Measurements from ENCODE around the gene JMJD1C. TPM values are rescaled to one million over a fixed set of nuclear protein-coding genes. Genes with fewer than 3 reads are reported as not detected.
A peak's percentile ranks its signal among the peaks of the same experiment; 100 is the strongest.

JMJD1C gene
- total RNA-seq, 1 donor from 2014 or later = 41.3 TPM

DNA sequence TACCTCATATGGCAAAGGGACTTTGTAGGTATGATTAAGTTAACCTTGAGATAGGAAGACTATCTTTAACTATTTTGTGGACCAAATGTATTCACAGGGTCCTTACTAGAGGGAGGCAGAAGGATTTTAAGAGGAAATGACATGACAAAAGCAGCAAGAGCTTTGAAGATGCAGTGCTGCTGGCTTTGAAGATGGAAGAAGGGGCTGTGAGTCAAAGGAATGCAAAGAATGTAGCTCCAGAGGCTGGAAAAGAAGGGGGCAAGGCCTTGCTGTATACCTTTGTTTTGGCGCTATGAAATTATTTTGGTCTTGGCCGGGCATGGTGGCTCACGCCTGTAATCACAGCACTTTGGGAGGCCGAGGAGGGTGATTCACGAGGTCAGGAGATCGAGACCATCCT lies 335.9 kb downstream of the JMJD1C start:
- DNase-seq (ENCODE audit: low spot score) = no peak
- intact Hi-C loops (cut with DNase I) = no loop called here

DNA sequence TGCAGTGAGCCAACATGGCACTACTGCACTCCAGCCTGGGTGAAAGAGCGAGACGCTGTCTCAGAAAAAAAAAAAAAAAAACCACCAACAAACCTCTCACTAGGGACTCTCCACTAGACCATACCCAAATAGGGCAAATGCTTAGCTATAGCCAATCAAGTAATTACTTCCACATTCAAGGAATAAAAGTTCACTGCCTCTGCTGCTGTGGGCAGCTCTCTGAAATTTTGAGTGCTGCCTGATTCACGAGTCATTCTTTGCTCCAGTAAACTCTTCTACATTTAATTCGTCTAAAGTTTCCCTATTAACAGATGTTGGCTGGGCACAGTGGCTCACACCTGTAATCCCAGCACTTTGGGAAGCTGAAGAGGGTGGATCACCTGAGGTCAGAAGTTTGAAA lies 337.3 kb downstream of the JMJD1C start:
- no peak for DNase-seq (ENCODE audit: low spot score)
- intact Hi-C loops (cut with DNase I) = no loop called here

- no peak for DNase-seq (ENCODE audit: low spot score)
- intact Hi-C loops (cut with DNase I) = no loop called here
These were observed 340.3 kb downstream of the JMJD1C start for GRCh38 chr10:63125459-63125858.

GRCh38 chr10:63123727-63124362 lies 341.9 kb downstream of the JMJD1C start:
- intact Hi-C loops (cut with DNase I) = no loop called here
- no peak for DNase-seq (ENCODE audit: low spot score)

DNA sequence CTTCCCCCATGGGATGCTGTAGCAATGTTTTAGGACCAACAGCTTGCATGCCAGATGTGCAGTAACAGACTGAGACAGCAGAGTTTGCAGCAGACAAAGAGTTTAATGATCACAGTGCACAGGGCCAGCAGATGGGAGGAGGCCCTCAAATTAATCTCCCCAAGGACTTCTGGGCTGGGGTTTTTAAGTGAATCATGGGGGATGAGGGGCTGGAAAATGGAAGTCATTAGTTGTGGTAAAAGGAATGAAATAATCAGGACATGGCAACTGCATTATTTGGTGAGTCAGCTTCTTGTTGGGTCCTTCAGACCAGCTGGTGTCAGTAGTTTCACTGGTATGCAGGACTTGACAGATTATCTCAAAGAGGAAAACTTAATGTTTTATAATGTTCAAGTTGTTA lies 345.2 kb downstream of the JMJD1C start:
- intact Hi-C loops (cut with DNase I) = no loop called here
- DNase-seq (ENCODE audit: low spot score) = no peak

DNA sequence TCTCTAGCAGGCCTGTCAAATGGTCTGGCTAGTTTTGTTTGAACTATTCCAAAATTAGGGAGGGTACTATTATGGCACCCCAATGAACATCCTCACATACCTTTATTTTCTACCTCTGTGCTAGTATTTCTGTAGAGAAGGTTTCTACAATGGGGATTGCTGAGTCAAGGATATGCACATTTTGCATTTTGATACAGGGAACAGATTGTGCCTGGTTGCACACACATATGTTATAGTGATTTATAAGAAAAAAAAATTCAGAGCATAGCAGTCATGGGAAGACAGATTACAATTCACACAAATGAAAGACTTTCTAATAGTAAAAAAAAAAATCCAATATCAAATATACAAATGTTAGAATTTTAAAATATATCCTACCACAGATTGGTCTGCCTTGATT lies 346.7 kb downstream of the JMJD1C start:
- intact Hi-C loops (cut with DNase I) = no loop called here
- DNase-seq (ENCODE audit: low spot score) = no peak

Small RNA genes lying within 50 kb of the gene (microRNA-seq; reads per million reads assigned to microRNA genes)
- 117 reads per million, percentile 59 among the genes with 10 or more reads in this experiment for gene MIR1296

Other genes with a start within 250 kb of the JMJD1C start
- gene REEP3, start 55.4 kb upstream of the JMJD1C start, total RNA-seq = 38.9 TPM